GM19467 (cell line): ENCODE data around the gene CREBL2.

ENCODE experiments used
- ATAC-seq: cut with Tn5 transposase; IDR thresholded peaks from one replicate; pipeline ENCODE4 v1.9.1; 2021; ENCODE audit warnings: mild to moderate bottlenecking, moderate library complexity; ENCODE audit not compliant: unreplicated experiment

CREBL2 gene

GRCh38 chr12:12671850-12672660 is 60.4 kb downstream of the CREBL2 start:
- ATAC-seq: no peak

DNA sequence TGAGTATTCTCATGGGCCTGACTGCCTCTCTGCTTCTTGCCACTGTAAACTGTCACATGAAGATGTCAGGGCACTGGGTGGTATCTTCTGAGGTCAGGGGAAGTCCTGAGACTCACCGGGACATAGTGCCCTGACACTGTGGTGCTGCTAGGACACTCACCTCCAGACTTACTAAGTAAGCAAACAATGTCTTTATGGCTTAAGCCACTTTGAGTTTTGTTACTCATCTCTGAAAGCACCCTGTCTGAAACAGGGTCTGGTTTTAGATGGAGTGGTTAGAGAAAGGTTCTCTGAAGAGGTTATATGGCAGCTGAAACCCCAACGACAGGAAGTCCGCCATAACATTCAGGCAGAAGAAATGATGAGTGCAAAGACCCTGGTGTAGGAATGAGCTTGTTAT is 61.6 kb downstream of the CREBL2 start:
- ATAC-seq: no peak

DNA sequence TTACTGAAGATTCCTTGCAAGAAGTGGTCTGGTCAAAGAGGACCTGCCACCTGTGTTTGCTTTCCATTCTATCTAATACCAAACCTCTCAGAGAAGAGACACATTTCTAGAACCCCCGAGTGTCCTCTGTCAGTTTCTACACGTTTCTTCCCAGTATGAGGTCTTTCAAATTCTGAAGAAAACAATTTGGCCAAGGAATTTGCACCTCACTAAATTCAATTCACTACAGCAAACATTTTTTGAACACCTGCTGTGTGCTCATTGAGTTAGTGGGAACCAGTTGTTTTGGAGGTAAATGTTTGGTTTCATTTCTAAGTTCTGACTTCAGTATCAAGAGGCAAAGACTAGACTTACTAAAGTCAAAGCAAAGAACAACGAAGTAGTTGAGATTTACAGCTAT is 64.9 kb downstream of the CREBL2 start:
- ATAC-seq: no peak

- ATAC-seq: no peak
Measured at GRCh38 chr12:12681061-12681765, 69.5 kb downstream of the CREBL2 start.

- ATAC-seq: no peak
Measured at GRCh38 chr12:12682284-12682683, 70.6 kb downstream of the CREBL2 start.

DNA sequence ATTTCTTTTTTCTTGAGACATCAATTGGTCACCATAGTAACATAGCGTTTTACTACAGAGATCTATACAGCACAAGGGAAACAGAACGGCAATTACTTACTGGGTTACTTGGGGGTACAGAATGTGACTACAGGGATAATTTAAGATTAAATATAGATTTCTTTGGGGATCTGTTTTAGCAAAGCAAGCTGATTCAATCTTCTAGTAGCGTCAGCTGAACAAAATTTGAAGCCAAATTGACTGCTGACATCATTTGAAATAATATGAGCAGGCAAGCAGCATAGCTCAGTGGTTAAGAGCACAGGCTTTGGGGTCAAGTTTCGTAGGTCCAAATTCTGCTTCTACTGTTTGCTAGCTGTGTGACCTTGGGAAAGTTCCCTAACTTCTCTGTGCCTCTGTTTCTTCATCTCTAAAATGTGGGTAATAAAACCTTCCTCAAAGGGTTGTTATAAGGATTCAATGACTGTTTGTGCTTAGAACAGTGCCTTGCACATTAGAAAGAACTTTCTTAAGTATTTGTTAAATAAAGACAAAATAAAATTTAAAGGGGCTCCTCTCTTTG is 71.5 kb downstream of the CREBL2 start:
- ATAC-seq: no peak

GRCh38 chr12:12683725-12684124 is 72.0 kb downstream of the CREBL2 start:
- no peak for ATAC-seq

- ATAC-seq: no peak
Measured at GRCh38 chr12:12684375-12685106, 72.9 kb downstream of the CREBL2 start.

- ATAC-seq: no peak
Measured at GRCh38 chr12:12685305-12685704, 73.6 kb downstream of the CREBL2 start.

DNA sequence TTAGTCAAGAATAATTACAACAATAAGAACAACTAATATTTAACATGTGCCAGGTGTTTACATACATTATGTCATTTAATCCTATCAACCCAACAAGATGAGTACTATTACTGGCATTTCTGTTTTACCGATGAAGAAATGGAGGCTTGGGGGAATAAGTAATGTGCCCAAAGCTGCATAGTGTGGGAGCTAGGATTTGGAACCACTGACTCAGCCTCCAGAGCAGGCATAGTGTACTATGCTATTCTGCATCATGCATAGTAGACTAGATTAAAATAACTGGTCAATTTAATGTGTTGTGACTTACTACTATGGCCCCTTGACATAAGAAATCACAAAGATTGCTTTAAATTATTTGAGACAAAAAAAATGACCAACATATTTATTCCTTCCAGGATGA is 74.8 kb downstream of the CREBL2 start:
- ATAC-seq: no peak

- no peak for ATAC-seq
Measured at GRCh38 chr12:12686925-12687324, 75.2 kb downstream of the CREBL2 start.

DNA sequence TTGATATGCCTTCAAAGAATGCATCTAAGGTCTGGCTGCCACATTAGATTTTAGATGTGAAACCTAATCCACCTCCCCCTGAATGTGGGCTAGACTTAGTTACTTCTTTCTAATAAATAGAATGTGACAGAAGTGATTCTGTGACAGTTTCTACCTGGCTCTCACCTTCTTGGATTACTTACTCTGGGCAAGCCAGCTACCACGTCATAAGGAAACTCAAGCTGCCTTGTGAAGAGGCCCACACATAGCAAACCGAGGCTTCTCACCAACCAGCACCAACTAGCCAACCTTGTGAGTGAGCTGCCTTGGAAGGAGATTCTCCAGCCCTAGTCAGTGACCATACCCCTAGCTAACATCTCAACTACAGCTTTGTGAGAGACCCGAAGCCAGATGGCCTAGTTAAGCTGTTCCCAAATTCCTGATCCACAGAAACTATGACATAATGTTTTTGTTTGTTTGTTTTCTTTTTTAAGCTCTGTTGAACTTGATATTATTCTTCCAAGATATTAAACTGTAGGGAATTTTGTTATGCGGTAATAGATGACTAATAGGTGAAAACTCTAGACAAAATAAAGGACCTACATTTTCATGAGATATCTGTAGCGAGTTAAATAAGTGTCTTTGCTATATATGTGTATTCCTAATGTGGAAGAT is 78.1 kb downstream of the CREBL2 start:
- no peak for ATAC-seq

DNA sequence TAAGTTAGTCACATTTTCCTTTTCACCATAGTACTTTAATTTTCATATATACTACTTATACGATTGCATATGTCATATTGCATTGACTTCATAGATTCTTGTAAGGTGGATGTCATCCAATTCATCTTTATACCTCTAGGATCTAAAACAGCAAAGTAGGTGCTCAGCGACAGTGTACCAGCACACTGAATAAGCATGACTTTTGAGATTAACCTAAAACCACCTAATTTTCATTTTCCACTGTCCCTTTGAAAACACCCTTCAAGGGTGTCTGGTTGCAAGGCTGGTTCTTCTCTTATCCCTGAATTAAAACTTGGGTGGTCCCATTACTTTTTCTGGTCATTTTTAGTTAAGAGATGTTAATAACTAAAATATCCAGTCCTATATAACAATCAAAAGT is 79.9 kb downstream of the CREBL2 start:
- ATAC-seq: no peak

GRCh38 chr12:12693111-12693671 is 81.5 kb downstream of the CREBL2 start:
- no peak for ATAC-seq
